HL-60/S4 (cell line): ENCODE results near the gene SYNDIG1L.

Source experiments
- in situ Hi-C: fragments of 300-500 bp; cut with MboI; formaldehyde crosslinking; loops from 2 replicates; pipeline ENCODE4 v1.14.3; 2022; ENCODE audit warnings: low sequenced_read_pairs

Gene SYNDIG1L

GRCh38 chr14:74364271-74364880, 61.6 kb downstream of the SYNDIG1L start:
- in situ Hi-C loops, result no loop called here

GRCh38 chr14:74362361-74362915, 63.6 kb downstream of the SYNDIG1L start:
- in situ Hi-C loops, result no loop called here

DNA sequence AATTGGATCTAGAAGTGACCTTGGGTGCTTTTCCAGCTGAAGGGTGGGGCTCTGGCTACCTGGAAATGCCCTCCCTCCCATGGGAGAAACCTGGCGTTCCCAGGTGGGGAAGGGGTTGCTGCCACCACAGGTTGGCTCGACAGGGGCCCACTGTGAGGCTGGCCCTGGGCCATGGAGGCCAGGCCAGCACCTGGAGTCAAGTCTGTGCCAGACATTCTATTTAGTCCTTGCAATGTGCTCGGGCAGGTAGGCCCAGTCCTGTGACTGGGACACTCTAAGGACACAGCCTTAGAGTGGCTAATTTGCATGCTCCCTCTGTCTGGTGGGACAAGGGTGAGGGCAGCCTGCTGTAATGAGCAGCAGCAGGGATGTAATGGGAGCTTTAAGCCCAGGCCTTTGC, 65.8 kb downstream of the SYNDIG1L start:
- in situ Hi-C loops, result no loop called here

DNA sequence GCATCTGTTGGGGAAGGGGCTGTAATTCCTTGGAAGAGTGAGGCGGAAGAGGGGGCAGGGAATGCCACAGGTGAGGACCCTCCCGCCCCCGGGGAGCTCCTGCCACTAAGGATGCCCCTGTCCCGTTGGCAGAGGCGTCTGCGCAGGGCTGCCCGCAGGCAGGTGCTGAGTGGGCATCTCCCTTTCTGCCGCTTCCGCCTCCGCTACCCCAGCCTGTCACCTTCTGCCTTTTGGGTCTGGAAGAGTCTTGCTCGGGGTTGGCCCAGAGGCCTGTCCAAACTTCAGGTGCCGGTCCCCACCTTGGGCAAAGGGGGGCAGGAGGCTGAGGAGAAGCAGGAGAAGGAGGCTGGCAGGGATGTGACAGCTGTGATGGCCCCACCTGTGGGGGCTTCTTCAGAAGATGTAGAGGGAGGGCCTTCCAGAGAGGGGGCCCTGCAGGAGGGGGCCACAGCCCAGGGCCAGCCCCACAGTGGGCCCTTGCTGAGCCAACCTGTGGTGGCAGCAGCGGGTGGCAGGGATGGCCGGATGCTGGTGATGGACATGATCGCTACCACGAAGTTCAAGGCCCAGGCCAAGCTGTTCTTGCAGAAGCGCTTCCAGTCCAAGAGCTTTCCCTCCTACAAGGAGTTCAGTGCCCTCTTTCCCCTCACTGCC, 67.7 kb downstream of the SYNDIG1L start:
- in situ Hi-C loops, result no loop called here

DNA sequence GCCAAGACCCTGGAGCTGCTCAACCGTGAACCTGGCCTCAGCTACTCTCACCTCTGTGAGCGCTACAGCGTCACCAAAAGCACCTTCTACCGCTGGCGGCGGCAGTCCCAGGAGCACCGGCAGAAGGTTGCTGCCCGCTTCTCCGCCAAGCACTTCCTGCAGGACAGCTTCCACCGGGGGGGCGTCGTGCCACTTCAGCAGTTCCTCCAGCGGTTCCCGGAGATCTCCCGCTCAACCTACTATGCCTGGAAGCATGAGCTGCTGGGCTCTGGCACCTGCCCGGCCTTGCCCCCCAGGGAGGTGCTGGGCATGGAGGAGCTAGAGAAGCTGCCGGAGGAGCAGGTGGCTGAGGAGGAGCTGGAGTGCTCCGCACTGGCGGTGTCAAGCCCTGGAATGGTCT, 68.4 kb downstream of the SYNDIG1L start:
- in situ Hi-C loops, result no loop called here

- in situ Hi-C loops, result no loop called here
Observed at GRCh38 chr14:74356892-74357575, 69.0 kb downstream of the SYNDIG1L start.
